ENCODE measurements around the gene COX7B.
"Not testable (repeated sequence)": the region's sequence is repeated elsewhere in the genome, so short reads cannot be mapped to it uniquely, and the experiment has no call there.

COX7B gene

GRCh38 chrX:77910108-77910840, 11.0 kb downstream of the COX7B start, which contains the start of gene ATP7A:
Gene ATP7A (plus strand): TSS chrX:77910693. CDS start chrX:77971642, 60,949 bp downstream.
- no peak for TF ChIP-seq SPI1 (IDR thresholded peaks at IDR 0.05; ENCODE audit: low read depth, low read length)
- no peak for TF ChIP-seq PAX5 (IDR thresholded peaks at IDR 0.05; ENCODE audit: insufficient read depth, low read length, severe bottlenecking)
- TF ChIP-seq POLR2A (IDR thresholded peaks at IDR 0.05; ENCODE audit: low read depth, low read length): 0 out of 2 replicates have a peak, but pooled peaks have one; percentile 37
- no peak for TF ChIP-seq POLR2AphosphoS5 (IDR thresholded peaks at IDR 0.05; ENCODE audit: low read depth, low read length)
- TF ChIP-seq TAF1 (IDR thresholded peaks at IDR 0.05; ENCODE audit: low read depth, low read length): no peak
- TF ChIP-seq POU2F2 (IDR thresholded peaks at IDR 0.05; ENCODE audit: low read depth, low read length): no peak
- FAIRE-seq: peak; percentile 94
- DNase-seq (ENCODE audit: insufficient read length, low spot score): peak; percentile 62

- FAIRE-seq: peak; percentile 67
- DNase-seq (ENCODE audit: insufficient read length, low spot score): no peak
- no peak for TF ChIP-seq POLR2AphosphoS5 (IDR thresholded peaks at IDR 0.05; ENCODE audit: low read depth, low read length)
- TF ChIP-seq PAX5 (IDR thresholded peaks at IDR 0.05; ENCODE audit: insufficient read depth, low read length, severe bottlenecking): no peak
- TF ChIP-seq SPI1 (IDR thresholded peaks at IDR 0.05; ENCODE audit: low read depth, low read length): no peak
- TF ChIP-seq TAF1 (IDR thresholded peaks at IDR 0.05; ENCODE audit: low read depth, low read length): no peak
- no peak for TF ChIP-seq POLR2A (IDR thresholded peaks at IDR 0.05; ENCODE audit: low read depth, low read length)
- no peak for TF ChIP-seq POU2F2 (IDR thresholded peaks at IDR 0.05; ENCODE audit: low read depth, low read length)
Measured at GRCh38 chrX:77917294-77917933, 18.1 kb downstream of the COX7B start.

GRCh38 chrX:77918568-77918967, 19.3 kb downstream of the COX7B start:
- FAIRE-seq: no peak
- no peak for DNase-seq (ENCODE audit: insufficient read length, low spot score)
- no peak for TF ChIP-seq TAF1 (IDR thresholded peaks at IDR 0.05; ENCODE audit: low read depth, low read length)
- TF ChIP-seq PAX5 (IDR thresholded peaks at IDR 0.05; ENCODE audit: insufficient read depth, low read length, severe bottlenecking): no peak
- no peak for TF ChIP-seq POLR2A (IDR thresholded peaks at IDR 0.05; ENCODE audit: low read depth, low read length)
- TF ChIP-seq POU2F2 (IDR thresholded peaks at IDR 0.05; ENCODE audit: low read depth, low read length): no peak
- no peak for TF ChIP-seq SPI1 (IDR thresholded peaks at IDR 0.05; ENCODE audit: low read depth, low read length)
- no peak for TF ChIP-seq POLR2AphosphoS5 (IDR thresholded peaks at IDR 0.05; ENCODE audit: low read depth, low read length)

- FAIRE-seq; DNase-seq (ENCODE audit: insufficient read length, low spot score): not testable (repeated sequence)
Measured at GRCh38 chrX:77919370-77919769, 20.1 kb downstream of the COX7B start.

- TF ChIP-seq POLR2AphosphoS5 (IDR thresholded peaks at IDR 0.05; ENCODE audit: low read depth, low read length) (no peak), SPI1 (IDR thresholded peaks at IDR 0.05; ENCODE audit: low read depth, low read length) (no peak), PAX5 (IDR thresholded peaks at IDR 0.05; ENCODE audit: insufficient read depth, low read length, severe bottlenecking) (no peak), POLR2A (IDR thresholded peaks at IDR 0.05; ENCODE audit: low read depth, low read length) (no peak), TAF1 (IDR thresholded peaks at IDR 0.05; ENCODE audit: low read depth, low read length) (no peak), POU2F2 (IDR thresholded peaks at IDR 0.05; ENCODE audit: low read depth, low read length) (no peak)
- FAIRE-seq (peak; percentile 80), DNase-seq (ENCODE audit: insufficient read length, low spot score) (no peak)
Measured at GRCh38 chrX:77922787-77923186, 23.5 kb downstream of the COX7B start.

GRCh38 chrX:77924320-77924859, 25.1 kb downstream of the COX7B start:
- FAIRE-seq: no peak
- TF ChIP-seq PAX5 (IDR thresholded peaks at IDR 0.05; ENCODE audit: insufficient read depth, low read length, severe bottlenecking) (no peak), POLR2A (IDR thresholded peaks at IDR 0.05; ENCODE audit: low read depth, low read length) (no peak), TAF1 (IDR thresholded peaks at IDR 0.05; ENCODE audit: low read depth, low read length) (no peak), SPI1 (IDR thresholded peaks at IDR 0.05; ENCODE audit: low read depth, low read length) (no peak), POU2F2 (IDR thresholded peaks at IDR 0.05; ENCODE audit: low read depth, low read length) (no peak), POLR2AphosphoS5 (IDR thresholded peaks at IDR 0.05; ENCODE audit: low read depth, low read length) (no peak)
- no peak for DNase-seq (ENCODE audit: insufficient read length, low spot score)

- FAIRE-seq (peak; percentile 76), DNase-seq (ENCODE audit: insufficient read length, low spot score) (no peak)
- TF ChIP-seq PAX5 (IDR thresholded peaks at IDR 0.05; ENCODE audit: insufficient read depth, low read length, severe bottlenecking) (no peak), POU2F2 (IDR thresholded peaks at IDR 0.05; ENCODE audit: low read depth, low read length) (no peak), POLR2AphosphoS5 (IDR thresholded peaks at IDR 0.05; ENCODE audit: low read depth, low read length) (no peak), SPI1 (IDR thresholded peaks at IDR 0.05; ENCODE audit: low read depth, low read length) (no peak), TAF1 (IDR thresholded peaks at IDR 0.05; ENCODE audit: low read depth, low read length) (no peak)
Measured at GRCh38 chrX:77925764-77926163, 26.5 kb downstream of the COX7B start.

- TF ChIP-seq SPI1 (IDR thresholded peaks at IDR 0.05; ENCODE audit: low read depth, low read length) (no peak), TAF1 (IDR thresholded peaks at IDR 0.05; ENCODE audit: low read depth, low read length) (no peak), POLR2A (IDR thresholded peaks at IDR 0.05; ENCODE audit: low read depth, low read length) (no peak), POLR2AphosphoS5 (IDR thresholded peaks at IDR 0.05; ENCODE audit: low read depth, low read length) (no peak), PAX5 (IDR thresholded peaks at IDR 0.05; ENCODE audit: insufficient read depth, low read length, severe bottlenecking) (no peak), POU2F2 (IDR thresholded peaks at IDR 0.05; ENCODE audit: low read depth, low read length) (no peak)
- DNase-seq (ENCODE audit: insufficient read length, low spot score) (no peak), FAIRE-seq (no peak)
Measured at GRCh38 chrX:77930581-77930980, 31.3 kb downstream of the COX7B start.

GRCh38 chrX:77935886-77936285, 36.6 kb downstream of the COX7B start:
- DNase-seq (ENCODE audit: insufficient read length, low spot score) (no peak), FAIRE-seq (no peak)
- TF ChIP-seq PAX5 (IDR thresholded peaks at IDR 0.05; ENCODE audit: insufficient read depth, low read length, severe bottlenecking) (no peak), POLR2AphosphoS5 (IDR thresholded peaks at IDR 0.05; ENCODE audit: low read depth, low read length) (no peak), SPI1 (IDR thresholded peaks at IDR 0.05; ENCODE audit: low read depth, low read length) (no peak), POLR2A (IDR thresholded peaks at IDR 0.05; ENCODE audit: low read depth, low read length) (no peak), POU2F2 (IDR thresholded peaks at IDR 0.05; ENCODE audit: low read depth, low read length) (no peak), TAF1 (IDR thresholded peaks at IDR 0.05; ENCODE audit: low read depth, low read length) (no peak)

All from GM12891 (cell line).